GM15510 (cell line): Measurements from ENCODE around the gene GMPS.

Source experiments
- POLR2A ChIP-seq: IDR thresholded peaks from 3 replicates; pipeline ENCODE4 v1.6.1; 2011; ENCODE audit warnings: borderline replicate concordance; ENCODE audit not compliant: insufficient read length; ENCODE audit errors: extremely low read depth

The GMPS gene

DNA sequence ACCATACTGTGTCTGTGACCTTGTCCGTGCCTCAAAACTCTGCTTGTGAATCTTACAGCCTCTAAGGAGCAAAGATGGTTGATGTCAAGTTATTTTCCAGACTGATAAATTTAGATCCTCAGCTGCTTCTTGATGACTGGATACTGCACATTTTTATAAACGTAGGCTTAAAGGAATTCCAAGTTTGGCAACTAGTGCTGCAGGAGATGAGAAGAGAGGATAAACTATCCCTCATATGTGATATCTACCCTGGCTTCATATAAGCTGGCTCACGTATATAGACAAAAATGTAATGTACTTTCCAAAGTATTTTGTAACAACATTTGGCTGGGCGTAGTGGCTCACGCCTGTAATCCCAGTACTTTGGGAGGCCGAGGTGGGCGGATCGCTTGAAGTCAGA is 89.6 kb downstream of the GMPS start:
- TF ChIP-seq POLR2A, result no peak

- TF ChIP-seq POLR2A, result no peak
These were observed 93.1 kb downstream of the GMPS start for GRCh38 chr3:155963570-155963969.

DNA sequence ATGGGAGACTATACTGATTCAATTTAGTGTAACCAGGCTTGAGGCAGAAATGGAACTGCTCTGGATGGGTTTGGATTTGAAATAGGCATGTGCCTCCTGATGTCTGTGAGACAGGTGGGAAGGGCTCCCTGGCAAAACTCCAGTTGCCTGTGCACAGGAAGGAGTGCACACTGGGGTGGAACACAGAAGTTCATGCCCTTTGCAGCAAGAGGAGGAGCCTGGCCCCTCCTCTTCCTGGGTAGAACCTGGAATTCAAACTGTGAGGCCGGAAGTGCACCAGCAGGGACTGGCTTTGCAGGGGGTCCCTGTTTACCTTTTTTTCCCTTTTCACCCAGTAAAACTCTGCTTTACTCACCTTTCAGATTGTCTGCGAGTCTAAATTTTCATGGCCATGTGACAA is 99.9 kb downstream of the GMPS start:
- TF ChIP-seq POLR2A, result no peak

- no peak for TF ChIP-seq POLR2A
These were observed 102.6 kb downstream of the GMPS start for GRCh38 chr3:155972885-155973584.

GRCh38 chr3:155978324-155978723 is 107.9 kb downstream of the GMPS start:
- TF ChIP-seq POLR2A, result no peak

GRCh38 chr3:155979746-155980145 is 109.3 kb downstream of the GMPS start:
- no peak for TF ChIP-seq POLR2A

DNA sequence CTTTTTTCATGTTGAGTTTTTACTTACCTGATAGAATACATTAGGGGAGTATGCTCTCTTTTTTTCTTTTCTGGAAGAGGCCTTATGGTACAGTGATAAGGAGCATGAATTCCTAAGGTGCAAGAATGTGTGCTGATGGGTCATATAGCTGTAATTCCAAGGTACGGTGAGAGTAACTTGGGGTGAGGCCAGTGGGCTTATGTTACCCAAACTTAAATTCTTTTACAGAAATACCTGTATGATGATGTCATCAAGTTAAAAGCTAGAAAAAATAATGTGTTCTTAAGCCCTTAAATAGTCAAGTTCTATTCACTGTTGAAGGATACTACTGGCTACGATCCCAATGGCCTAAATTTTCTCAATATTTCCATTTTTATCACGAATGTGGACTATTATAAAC is 111.2 kb downstream of the GMPS start:
- no peak for TF ChIP-seq POLR2A

- TF ChIP-seq POLR2A, result no peak
These were observed 113.5 kb downstream of the GMPS start for GRCh38 chr3:155983834-155984474.

- TF ChIP-seq POLR2A, result no peak
These were observed 114.5 kb downstream of the GMPS start for GRCh38 chr3:155984791-155985417.

GRCh38 chr3:155989536-155989935 is 119.1 kb downstream of the GMPS start:
- no peak for TF ChIP-seq POLR2A

DNA sequence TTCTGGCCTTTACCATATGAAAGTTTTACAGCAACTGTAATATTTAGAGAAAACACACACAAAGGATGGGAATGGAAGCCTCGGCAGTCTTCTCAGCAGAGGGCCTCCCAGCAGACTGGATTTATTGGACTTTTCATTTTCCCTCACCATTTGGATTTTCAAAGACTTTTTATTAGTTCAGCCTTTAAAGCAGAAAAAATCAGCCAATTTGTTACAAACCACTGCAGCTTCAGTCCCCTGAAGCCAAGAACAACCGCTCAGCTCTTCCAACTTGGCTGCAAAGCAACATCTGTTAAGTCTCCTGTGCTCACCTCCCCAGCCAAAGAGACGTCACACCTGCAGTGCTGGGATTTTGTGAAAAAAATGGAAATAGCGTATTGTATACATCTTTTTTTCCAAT is 120.8 kb downstream of the GMPS start:
- TF ChIP-seq POLR2A, result no peak

- no peak for TF ChIP-seq POLR2A
These were observed 121.4 kb downstream of the GMPS start for GRCh38 chr3:155991847-155992246.
